ENCODE data around the gene UBA52.

GRCh38 chr19:18551631-18552030, 20.0 kb upstream of the UBA52 start:
- TF ChIP-seq CTCF (IDR thresholded peaks at IDR 0.05) (no peak), POLR2A (IDR thresholded peaks at IDR 0.05) (no peak)
